ENCODE measurements around the gene EPHB1.

DNA sequence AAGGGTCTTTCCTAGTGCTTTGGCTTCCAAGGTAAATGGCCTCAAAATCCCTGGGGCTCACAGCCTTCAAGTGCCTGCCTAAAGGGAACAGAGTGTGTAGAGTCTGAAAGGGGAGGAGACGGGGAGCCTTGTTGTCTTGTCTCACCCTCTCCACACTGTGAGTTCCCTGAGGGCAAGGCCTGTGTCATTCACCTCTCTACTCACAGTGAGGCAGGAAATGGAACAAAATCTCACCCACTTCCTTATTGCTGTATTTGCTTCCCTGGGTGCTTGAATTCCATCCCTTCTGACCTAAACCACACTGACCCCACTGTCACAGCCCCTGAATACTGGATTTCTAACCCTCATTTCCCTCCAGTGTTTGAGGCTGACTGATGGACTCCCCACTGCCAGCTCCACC is 197.5 kb downstream of the EPHB1 start:
- no peak for TF ChIP-seq CTCF (conservative IDR thresholded peaks at IDR 0.05 in 1 of 2, IDR thresholded peaks at IDR 0.05 in 1 of 2; ENCODE audit: extremely low read depth in 1 of 2, insufficient read depth in 1 of 2, low read depth in 1 of 2, low read length in 2 of 2)
- no peak for TF ChIP-seq EZH2 (IDR thresholded peaks at IDR 0.05; ENCODE audit: borderline replicate concordance, low read length)

Measured in mammary epithelial cell (primary cell).